Activated T-cell treated with anti-CD3 and anti-CD28 coated beads for 24 hours (primary cell): ENCODE results near the gene CPXM2.

Source experiments
- DNase-seq: peaks from one replicate; pipeline ENCODE4 v3.0.0-alpha.2; 2020; ENCODE audit warnings: low read depth

CPXM2 gene

GRCh38 chr10:123847686-123848432, 43.7 kb downstream of the CPXM2 start:
- DNase-seq = no peak

GRCh38 chr10:123843835-123844234, 47.8 kb downstream of the CPXM2 start:
- DNase-seq = no peak

GRCh38 chr10:123842692-123843385, 48.8 kb downstream of the CPXM2 start:
- no peak for DNase-seq

- no peak for DNase-seq
Measured at GRCh38 chr10:123841560-123841959, 50.0 kb downstream of the CPXM2 start.

- no peak for DNase-seq
Measured at GRCh38 chr10:123841115-123841514, 50.5 kb downstream of the CPXM2 start.

GRCh38 chr10:123840714-123841113, 50.9 kb downstream of the CPXM2 start:
- no peak for DNase-seq

GRCh38 chr10:123838596-123839310, 52.9 kb downstream of the CPXM2 start:
- DNase-seq = no peak

- no peak for DNase-seq
Measured at GRCh38 chr10:123837756-123838155, 53.9 kb downstream of the CPXM2 start.

- no peak for DNase-seq
Measured at GRCh38 chr10:123836418-123837145, 55.0 kb downstream of the CPXM2 start.

GRCh38 chr10:123835575-123835974, 56.0 kb downstream of the CPXM2 start:
- no peak for DNase-seq

GRCh38 chr10:123833170-123833850, 58.3 kb downstream of the CPXM2 start:
- no peak for DNase-seq

- no peak for DNase-seq
Measured at GRCh38 chr10:123831259-123831658, 60.3 kb downstream of the CPXM2 start.

- no peak for DNase-seq
Measured at GRCh38 chr10:123821136-123821535, 70.5 kb downstream of the CPXM2 start.

- no peak for DNase-seq
Measured at GRCh38 chr10:123809632-123810031, 82.0 kb downstream of the CPXM2 start.

GRCh38 chr10:123808906-123809305, 82.7 kb downstream of the CPXM2 start:
- no peak for DNase-seq

- DNase-seq = no peak
Measured at GRCh38 chr10:123808286-123808685, 83.3 kb downstream of the CPXM2 start.

- DNase-seq = no peak
Measured at GRCh38 chr10:123807444-123808035, 84.1 kb downstream of the CPXM2 start.

- DNase-seq = no peak
Measured at GRCh38 chr10:123804716-123805115, 86.9 kb downstream of the CPXM2 start.

GRCh38 chr10:123800821-123801220, 90.8 kb downstream of the CPXM2 start:
- DNase-seq = no peak

GRCh38 chr10:123800289-123800688, 91.3 kb downstream of the CPXM2 start:
- no peak for DNase-seq

- DNase-seq = no peak
Measured at GRCh38 chr10:123798856-123799255, 92.8 kb downstream of the CPXM2 start.
